GM12878 (cell line): ENCODE data around the gene MRGPRE. TPM values are rescaled to one million over a fixed set of nuclear protein-coding genes. Genes with fewer than 3 reads are reported as not detected.

Experiments used
- ATAC-seq: fragments of 200-7000 bp; cut with Tn5 transposase; 3 replicates; pipeline ENCODE4 v1.9.1; 2020; ENCODE audit warnings: mild to moderate bottlenecking, moderate library complexity
- BruUV-seq: library from RNA; stranded (reverse); fragments of 400-500 nt; replicated peaks from 2 replicates; lab custom pipeline; 2021; lab: Mats Ljungman, UMichigan
- CTCF ChIA-PET: fragments of 300-600 bp; sonication (Branson Sonifier 250); formaldehyde crosslinking; extraction: SDS; loops from one replicate; lab custom pipeline; 2021; ENCODE audit warnings: inconsistent platforms; lab: Yijun Ruan, JAX
- POLR2A ChIA-PET: fragments of 350-600 bp; formaldehyde crosslinking; extraction: SDS; loops from one replicate; lab custom pipeline; 2021; ENCODE audit warnings: inconsistent platforms; lab: Charles Lee
- RAD21 ChIA-PET: fragments of 300-600 bp; sonication (Branson Sonifier 250); formaldehyde crosslinking; loops from one replicate; lab custom pipeline; 2023; ENCODE audit warnings: antibody characterized with exemption; ENCODE audit not compliant: unreplicated experiment; lab: Charles Lee
- SMC1A ChIA-PET: fragments of 300-600 bp; sonication (Branson Sonifier 250); formaldehyde crosslinking; loops from one replicate; lab custom pipeline; 2023; ENCODE audit not compliant: unreplicated experiment, uncharacterized antibody; lab: Charles Lee
- DNase-seq: peaks from one replicate; pipeline ENCODE4 v3.0.0-alpha.2; 2011; ENCODE audit warnings: low read depth, low spot score
- FAIRE-seq: peaks from 3 replicates; lab custom pipeline; 2011; peaks lifted over from hg19 to GRCh38; lab: Jason Lieb, UNC
- H2AFZ ChIP-seq: 2 replicates; pipeline ENCODE4 v1.6.0; 2011; ENCODE audit warnings: low read depth, low read length, control low read depth; ENCODE audit not compliant: control insufficient read depth
- H3K27ac ChIP-seq: 2 replicates; pipeline ENCODE4 v1.5.1; 2011; ENCODE audit warnings: control low read depth; ENCODE audit not compliant: control insufficient read depth, insufficient read depth
- H3K27me3 ChIP-seq, 2 experiments: replicated peaks in 1 of 2; 2 replicates each; pipeline versions ENCODE4 v1.6.0 to v1.6.1; 2011; ENCODE audit warnings: low read length in 1 of 2; ENCODE audit not compliant: control insufficient read depth in 2 of 2, insufficient read depth in 2 of 2
- H3K36me3 ChIP-seq, 2 experiments: 2 replicates each; pipeline ENCODE4 v1.5.1; 2011; ENCODE audit warnings: low read length in 1 of 2; ENCODE audit not compliant: control insufficient read depth in 2 of 2, insufficient read depth in 2 of 2
- H3K4me1 ChIP-seq: 2 replicates; pipeline ENCODE4 v1.6.1; 2011; ENCODE audit warnings: mild to moderate bottlenecking, low read length, moderate library complexity, mixed read lengths; ENCODE audit not compliant: control insufficient read depth, insufficient read depth
- H3K4me2 ChIP-seq: 2 replicates; pipeline ENCODE4 v1.6.0; 2011; ENCODE audit warnings: control low read depth; ENCODE audit not compliant: control insufficient read depth, insufficient read depth
- H3K4me3 ChIP-seq: fragments of 200-600 bp; sonication (generic); 2 replicates; pipeline ENCODE4 v1.5.1; 2016
- H3K79me2 ChIP-seq: 2 replicates; pipeline ENCODE4 v1.6.0; 2011; ENCODE audit warnings: low read length; ENCODE audit not compliant: control insufficient read depth, insufficient read depth
- H3K9ac ChIP-seq: 2 replicates; pipeline ENCODE4 v1.8.0; 2011; ENCODE audit warnings: low read length, control low read depth, mixed read lengths; ENCODE audit not compliant: control insufficient read depth, insufficient read depth
- H3K9me3 ChIP-seq: replicated peaks from 3 replicates; pipeline ENCODE4 v1.5.1; 2011; ENCODE audit warnings: mild to moderate bottlenecking, low read length; ENCODE audit not compliant: control insufficient read depth, insufficient read depth
- H4K20me1 ChIP-seq: 2 replicates; pipeline ENCODE4 v1.6.0; 2011; ENCODE audit not compliant: control insufficient read depth, insufficient read depth
- EP300 ChIP-seq, 2 experiments: fragments of 150-350 bp in 1 of 2; IDR thresholded peaks; 2 replicates each; pipeline ENCODE4 v1.6.1; 2011 to 2012; ENCODE audit warnings: low read depth in 2 of 2, low read length in 2 of 2, borderline replicate concordance in 1 of 2, improper control_type of control experiment in 1 of 2, inconsistent platforms in 1 of 2; ENCODE audit not compliant: control insufficient read depth in 1 of 2
- MTA3 ChIP-seq: IDR thresholded peaks from 2 replicates; pipeline ENCODE4 v1.6.1; 2012; ENCODE audit warnings: low read length, inconsistent platforms, borderline replicate concordance
- POLR2AphosphoS2 ChIP-seq: IDR thresholded peaks from 2 replicates; pipeline ENCODE4 v1.6.1; 2011; ENCODE audit warnings: low read depth, mild to moderate bottlenecking, low read length, improper control_type of control experiment, moderate library complexity
- TAF1 ChIP-seq: IDR thresholded peaks from 2 replicates; pipeline ENCODE4 v1.6.1; 2011; ENCODE audit warnings: mild to moderate bottlenecking, low read depth, low read length, borderline replicate concordance
- TCF12 ChIP-seq: IDR thresholded peaks from 2 replicates; pipeline ENCODE4 v1.6.1; 2011; ENCODE audit warnings: low read depth, mild to moderate bottlenecking, low read length
- WGBS: methylation state at CpG from one replicate; pipeline ENCODE4 v1.1.6; 2016; ENCODE audit warnings: low lambda C conversion rate; ENCODE audit not compliant: insufficient replicate concordance, insufficient coverage; ENCODE audit errors: missing lambda C conversion rate; 5-methylcytosine and 5-hydroxymethylcytosine counted together
- in situ Hi-C: fragments of 300-500 bp; cut with MboI; formaldehyde crosslinking; loops from 9 replicates; pipeline ENCODE4 v1.14.3; 2018; ENCODE audit warnings: mixed read lengths
- intact Hi-C: fragments of 100-400 bp; cut with micrococcal nuclease; formaldehyde crosslinking; loops from one replicate; pipeline ENCODE4 v1.14.2; 2022; ENCODE audit not compliant: unreplicated experiment
- polyA plus RNA-seq, 11 experiments: library from polyadenylated mRNA; depleted of rRNA in 4 of 11; unstranded in 6 of 11; stranded (reverse) in 5 of 11; fragments of >200 nt; fragmentation: Nextera tagmentation in 4 of 11; fragmentation: Illumina TruSeq in 1 of 11; extraction: Ambion mirVana in 4 of 11; extraction: Trizol in 1 of 11; gene quantifications; 1 replicate in 1 of 11; 2 replicates in 10 of 11; pipeline versions ENCODE4 v1.2.1 to v1.2.3, GENCODE V29; 2011 to 2016; ENCODE audit warnings: inconsistent platforms in 2 of 11, missing spikeins in 2 of 11, low read depth in 1 of 11
- total RNA-seq, 4 experiments: library from RNA; depleted of rRNA in 3 of 4; stranded (reverse); fragments of >200 nt in 3 of 4; fragmentation: Illumina TruSeq in 1 of 4; extraction: Trizol in 1 of 4; gene quantifications; 2 replicates each; pipeline versions ENCODE4 v1.2.1 to v1.2.3, GENCODE V29; 2013 to 2021
- TF ChIP-seq, protein P1 (sequence below): fragments of 450-650 bp; IDR thresholded peaks from 2 replicates; pipeline ENCODE4 v1.6.1; 2018; ENCODE audit warnings: borderline replicate concordance, mild to moderate bottlenecking; ENCODE audit not compliant: partially characterized antibody
- TF ChIP-seq, protein P2 (sequence below): IDR thresholded peaks from 2 replicates; pipeline ENCODE4 v1.6.1; 2012; ENCODE audit warnings: low read depth, low read length, improper control_type of control experiment

Gene MRGPRE
- total and polyA plus RNA-seq, 10 of the 15 experiments (the other 5 are each of a cell fraction or from before 2014, with no cell fraction given) = 0.34 TPM; not detected in 9

- intact Hi-C loops = no loop called here
- Histone ChIP-seq H3K4me2 (no peak overlapping the region), H3K36me3 (no peaks in the 10 kb centered on the region), H2AFZ (no peak overlapping the region), H3K79me2 (no peaks in the 10 kb centered on the region), H3K4me1 (no peaks in the 10 kb centered on the region), H3K4me3 (no peak overlapping the region), H3K9me3 (no peaks in the 10 kb centered on the region; the same call in 2 of the 3 replicates), H3K27me3 (no peaks in the 10 kb centered on the region), H4K20me1 (no peaks in the 10 kb centered on the region), H3K27ac (no peak overlapping the region), H3K9ac (no peak overlapping the region)
- BruUV-seq = no TSS peak
- CTCF ChIA-PET = no interaction called here
- SMC1A ChIA-PET = no interaction called here
- ATAC-seq (no peak), DNase-seq (no peak), FAIRE-seq (no peak)
- RAD21 ChIA-PET = no interaction called here
- TF ChIP-seq EP300 (IDR thresholded peaks at IDR 0.05; ENCODE audit: borderline replicate concordance in 1 of 2, control insufficient read depth in 1 of 2, low read depth in 2 of 2, low read length in 2 of 2) = no peak
- TF ChIP-seq, protein P1, sequence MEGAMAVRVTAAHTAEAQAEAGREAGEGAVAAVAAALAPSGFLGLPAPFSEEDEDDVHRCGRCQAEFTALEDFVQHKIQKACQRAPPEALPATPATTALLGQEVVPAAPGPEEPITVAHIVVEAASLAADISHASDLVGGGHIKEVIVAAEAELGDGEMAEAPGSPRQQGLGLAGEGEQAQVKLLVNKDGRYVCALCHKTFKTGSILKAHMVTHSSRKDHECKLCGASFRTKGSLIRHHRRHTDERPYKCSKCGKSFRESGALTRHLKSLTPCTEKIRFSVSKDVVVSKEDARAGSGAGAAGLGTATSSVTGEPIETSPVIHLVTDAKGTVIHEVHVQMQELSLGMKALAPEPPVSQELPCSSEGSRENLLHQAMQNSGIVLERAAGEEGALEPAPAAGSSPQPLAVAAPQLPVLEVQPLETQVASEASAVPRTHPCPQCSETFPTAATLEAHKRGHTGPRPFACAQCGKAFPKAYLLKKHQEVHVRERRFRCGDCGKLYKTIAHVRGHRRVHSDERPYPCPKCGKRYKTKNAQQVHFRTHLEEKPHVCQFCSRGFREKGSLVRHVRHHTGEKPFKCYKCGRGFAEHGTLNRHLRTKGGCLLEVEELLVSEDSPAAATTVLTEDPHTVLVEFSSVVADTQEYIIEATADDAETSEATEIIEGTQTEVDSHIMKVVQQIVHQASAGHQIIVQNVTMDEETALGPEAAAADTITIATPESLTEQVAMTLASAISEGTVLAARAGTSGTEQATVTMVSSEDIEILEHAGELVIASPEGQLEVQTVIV = no peak
- TF ChIP-seq POLR2AphosphoS2 = no peak
- TF ChIP-seq MTA3 = no peak
- TF ChIP-seq, protein P2, sequence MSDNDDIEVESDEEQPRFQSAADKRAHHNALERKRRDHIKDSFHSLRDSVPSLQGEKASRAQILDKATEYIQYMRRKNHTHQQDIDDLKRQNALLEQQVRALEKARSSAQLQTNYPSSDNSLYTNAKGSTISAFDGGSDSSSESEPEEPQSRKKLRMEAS = no peak
- TF ChIP-seq TCF12 = no peak
- TF ChIP-seq TAF1 = no peak
- in situ Hi-C loops = no loop called here
- 31% methylated on average over 2 of the region's 2 CpGs for WGBS
- POLR2A ChIA-PET = no interaction called here
These were observed 53.9 kb downstream of the MRGPRE start for GRCh38 chr11:3178349-3178748.
